Islet of Langerhans (tissue), 1 donor: ENCODE measurements around the gene CYP24A1.
"Not testable (repeated sequence)": the region's sequence is repeated elsewhere in the genome, so short reads cannot be mapped to it uniquely, and the experiment has no call there.

Source experiments
- FAIRE-seq: peaks from one replicate; lab custom pipeline; 2011; peaks lifted over from hg19 to GRCh38; lab: Jason Lieb, UNC

The CYP24A1 gene

GRCh38 chr20:54132612-54133433, 41.0 kb downstream of the CYP24A1 start:
- no peak for FAIRE-seq

- FAIRE-seq: no peak
Observed at GRCh38 chr20:54131675-54132611, 41.8 kb downstream of the CYP24A1 start.

- FAIRE-seq: not testable (repeated sequence)
Observed at GRCh38 chr20:54131125-54131524, 42.7 kb downstream of the CYP24A1 start.

DNA sequence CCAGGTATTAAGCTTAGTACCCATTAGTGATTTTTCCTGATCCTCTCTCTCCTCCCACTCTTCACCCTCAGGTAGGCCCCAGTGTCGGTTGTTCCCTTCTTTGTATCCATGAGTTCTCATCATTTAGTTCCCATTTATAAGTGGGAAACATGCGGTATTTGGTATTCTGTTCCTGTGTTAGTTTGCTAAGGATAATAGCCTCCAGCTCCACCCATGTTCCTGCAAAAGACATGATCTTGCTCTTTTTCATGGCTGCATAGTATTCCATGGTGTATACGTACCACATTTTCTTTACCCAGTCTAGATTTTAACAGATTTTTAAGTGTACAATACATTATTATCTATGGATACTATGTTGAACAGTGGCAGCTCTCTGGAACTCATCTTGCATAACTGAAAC, 44.4 kb downstream of the CYP24A1 start:
- no peak for FAIRE-seq

GRCh38 chr20:54127855-54128574, 45.8 kb downstream of the CYP24A1 start:
- no peak for FAIRE-seq

DNA sequence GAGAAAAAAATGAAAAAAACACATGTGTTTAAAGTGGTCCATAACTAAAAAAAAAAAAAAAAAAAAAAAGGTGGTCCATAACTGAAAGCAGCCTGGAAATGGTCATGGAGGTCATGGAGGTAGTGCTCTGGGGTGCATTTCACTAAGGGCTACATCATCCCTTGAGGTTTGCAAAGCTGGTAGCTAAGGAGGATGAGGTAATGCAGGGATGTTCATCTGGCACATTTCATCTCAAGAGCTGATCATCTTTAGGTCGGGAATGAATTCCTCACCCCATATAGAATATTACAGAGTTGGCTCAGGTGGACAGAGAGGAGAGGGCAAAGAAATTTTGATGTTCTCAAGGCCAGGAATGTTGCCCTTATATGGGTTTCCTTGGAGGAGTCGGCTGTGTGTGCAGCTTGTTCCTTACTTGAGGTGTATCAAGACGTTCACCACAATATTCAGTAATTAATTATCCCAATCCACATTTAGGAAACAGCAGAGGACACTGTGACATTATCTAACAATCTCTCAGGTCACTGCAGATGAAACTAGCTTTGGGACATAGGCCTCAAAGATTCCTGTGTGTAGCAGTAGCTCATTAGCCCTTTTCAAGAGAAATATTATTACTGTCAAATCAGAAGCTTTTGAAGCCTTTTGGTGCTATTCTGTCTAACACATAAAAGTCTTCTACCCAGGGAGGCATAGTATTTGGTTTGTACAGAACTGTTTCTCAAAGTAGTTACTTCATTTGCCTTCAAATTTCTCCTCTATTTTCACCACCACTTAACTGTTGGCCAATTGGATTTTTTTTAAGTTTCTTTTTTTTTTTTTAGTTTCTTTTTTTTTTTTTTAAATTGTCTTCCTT, 46.8 kb downstream of the CYP24A1 start:
- FAIRE-seq: no peak

GRCh38 chr20:54126328-54126727, 47.5 kb downstream of the CYP24A1 start:
- not testable (repeated sequence) for FAIRE-seq

DNA sequence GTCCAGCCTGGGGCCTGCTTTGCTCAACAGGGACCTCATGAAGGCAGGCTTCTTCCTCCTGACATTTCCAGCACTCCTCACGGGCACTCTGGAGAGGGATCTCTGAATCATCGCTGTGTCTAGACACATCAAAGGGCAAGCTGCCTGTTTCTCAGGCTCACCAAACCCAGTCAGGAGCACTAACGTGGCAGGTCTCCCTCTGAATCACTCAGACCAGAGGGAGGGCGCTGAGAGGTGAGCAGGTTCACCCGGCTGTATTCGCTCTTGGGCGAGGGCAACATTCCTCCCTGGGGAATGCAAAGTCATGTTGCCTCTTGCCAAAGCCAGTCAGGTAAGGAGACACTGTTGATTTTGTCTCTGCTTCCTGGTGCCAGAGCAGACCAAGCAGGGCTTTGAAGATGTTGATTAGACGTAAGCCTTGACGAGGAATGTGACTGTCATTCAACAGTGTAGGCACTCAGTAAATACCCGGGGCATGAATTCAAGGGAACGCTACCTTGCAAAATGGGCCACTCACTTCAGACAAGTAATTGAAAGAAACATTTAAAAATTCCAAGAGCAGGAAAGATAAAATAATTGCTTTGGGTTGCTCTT, 50.1 kb downstream of the CYP24A1 start:
- no peak for FAIRE-seq

- no peak for FAIRE-seq
Observed at GRCh38 chr20:54122681-54123586, 50.9 kb downstream of the CYP24A1 start.

GRCh38 chr20:54122189-54122588, 51.6 kb downstream of the CYP24A1 start:
- FAIRE-seq: no peak

DNA sequence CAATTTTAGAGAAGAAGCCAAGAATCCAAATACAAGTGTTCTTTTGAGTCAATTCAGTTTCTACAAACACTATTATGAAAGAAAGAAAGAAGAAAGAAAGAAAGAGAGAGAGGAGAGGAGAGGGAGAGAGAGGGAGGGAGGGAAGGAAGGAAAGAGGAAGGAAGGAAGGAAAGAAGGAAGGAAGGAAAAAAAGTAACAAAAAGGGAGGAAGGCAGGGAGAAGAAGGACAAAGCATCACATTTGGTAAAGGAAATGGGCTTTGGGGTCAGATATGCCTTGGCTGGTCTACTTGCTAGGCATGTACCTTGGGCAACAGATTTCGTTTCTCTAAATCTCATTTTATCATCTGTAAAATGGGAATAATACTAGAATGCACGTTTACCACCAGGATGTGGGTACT, 54.0 kb downstream of the CYP24A1 start:
- FAIRE-seq: no peak

- FAIRE-seq: no peak
Observed at GRCh38 chr20:54118220-54119001, 55.4 kb downstream of the CYP24A1 start.

GRCh38 chr20:54116550-54117235, 57.1 kb downstream of the CYP24A1 start:
- FAIRE-seq: no peak

DNA sequence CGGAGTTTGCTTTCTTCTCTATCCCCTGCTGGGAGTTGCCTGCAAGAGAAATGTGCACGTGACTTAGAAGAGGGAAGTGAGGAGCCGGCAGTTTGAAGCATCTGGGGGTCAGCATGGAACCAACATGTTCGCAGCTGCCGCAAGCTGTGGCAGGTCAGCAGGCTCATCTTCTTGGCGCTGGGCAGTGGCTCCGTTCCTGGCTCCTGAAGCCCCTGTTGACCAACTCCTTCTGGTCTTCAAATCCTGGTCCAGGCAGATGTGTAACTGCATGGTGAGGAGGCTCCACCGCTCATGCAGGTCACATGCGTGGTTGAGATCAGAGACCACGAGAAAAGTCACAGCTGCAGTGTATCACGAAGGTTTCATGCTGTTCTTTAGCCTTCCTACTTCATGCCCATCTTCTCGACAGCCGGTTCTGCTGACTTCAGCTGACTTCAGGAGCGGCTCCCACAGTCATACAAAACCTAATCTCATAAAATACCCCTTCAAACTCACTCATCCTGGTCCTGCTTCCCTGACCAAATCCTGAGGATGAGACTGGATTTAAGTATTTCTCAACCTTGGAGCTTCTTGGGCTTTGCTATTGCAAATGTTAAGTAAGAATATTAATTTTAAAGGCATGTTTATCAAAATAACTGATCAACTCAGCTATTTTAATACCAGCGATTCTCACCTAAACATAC, 58.5 kb downstream of the CYP24A1 start:
- FAIRE-seq: no peak

- no peak for FAIRE-seq
Observed at GRCh38 chr20:54114109-54114508, 59.7 kb downstream of the CYP24A1 start.

- FAIRE-seq: no peak
Observed at GRCh38 chr20:54113566-54113965, 60.2 kb downstream of the CYP24A1 start.

DNA sequence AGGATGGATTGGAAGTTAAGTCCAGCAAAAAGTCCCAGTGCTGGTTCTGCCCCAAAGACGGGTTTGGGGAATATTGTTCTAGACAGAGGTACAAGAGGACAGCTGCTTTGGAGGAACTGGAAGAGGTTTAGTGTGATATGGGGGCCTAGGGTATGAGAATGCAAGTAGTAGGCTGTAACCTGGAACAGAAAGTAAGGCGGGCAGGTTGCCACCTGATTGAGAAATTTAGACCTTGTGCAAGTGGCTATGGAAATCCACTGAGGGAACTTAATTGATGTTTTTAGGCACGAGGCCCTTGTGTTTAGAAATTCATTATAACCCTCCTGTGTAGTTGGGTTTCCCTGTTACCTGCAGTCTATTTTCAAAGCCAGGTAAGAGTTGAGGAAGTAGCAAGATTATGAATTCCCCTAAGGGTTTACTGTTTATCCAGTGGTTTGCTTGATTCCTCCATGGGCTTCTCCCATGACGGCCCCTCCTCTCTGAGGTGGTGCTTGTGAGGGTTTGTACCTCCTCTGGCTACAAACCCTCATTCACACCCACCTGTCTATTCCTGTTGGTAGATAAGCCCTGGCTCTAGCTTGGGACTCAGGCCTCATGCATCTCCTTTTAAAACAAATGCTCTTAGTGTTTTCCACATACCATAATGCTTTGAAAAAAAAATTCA, 61.4 kb downstream of the CYP24A1 start:
- no peak for FAIRE-seq
